H1 (cell line): ENCODE measurements around the gene SLC34A1. TPM values are rescaled to one million over a fixed set of nuclear protein-coding genes. Genes with fewer than 3 reads are reported as not detected.

Source experiments
- BRCA1 ChIP-seq: IDR thresholded peaks from 2 replicates; pipeline ENCODE4 v1.6.1; 2012; ENCODE audit warnings: low read depth, low read length, improper control_type of control experiment
- CBX5 ChIP-seq: fragments of 300-800, 300-1000 bp; sonication (generic); IDR thresholded peaks from 2 replicates; pipeline ENCODE4 v1.7.1; 2016; ENCODE audit warnings: antibody characterized with exemption, low read length, low read depth
- KDM5A ChIP-seq: fragments of 200-600 bp; IDR thresholded peaks from 2 replicates; pipeline ENCODE4 v1.7.1; 2012; ENCODE audit warnings: mild to moderate bottlenecking, low read length, inconsistent platforms, mixed read lengths
- MAFK ChIP-seq: IDR thresholded peaks from 2 replicates; pipeline ENCODE4 v1.6.1; 2012; ENCODE audit warnings: low read depth, mild to moderate bottlenecking, improper control_type of control experiment, low read length
- TBP ChIP-seq: IDR thresholded peaks from 2 replicates; pipeline ENCODE4 v1.6.1; 2011; ENCODE audit warnings: low read depth, low read length, improper control_type of control experiment
- polyA plus RNA-seq, 7 experiments: library from polyadenylated mRNA; depleted of rRNA in 3 of 7; stranded (reverse) in 5 of 7; unstranded in 2 of 7; fragments of >200 nt in 5 of 7; fragments of 200-250 nt in 2 of 7; gene quantifications; 1 replicate in 5 of 7; 2 replicates in 1 of 7; 4 replicates in 1 of 7; pipeline versions ENCODE4 v1.2.1 to v1.2.3, GENCODE V29; 2011 to 2013; ENCODE audit warnings: missing spikeins in 2 of 7, mixed read lengths in 2 of 7
- total RNA-seq: library from RNA; stranded (reverse); fragmentation: NEBNext Ultra II Directional; extraction: Animal tissue kit (Norgen Biotek cat#: 25700); gene quantifications from 2 replicates; pipeline ENCODE4 v1.2.1, GENCODE V29; 2021
- TF ChIP-seq, protein P1 (sequence below): IDR thresholded peaks from 2 replicates; pipeline ENCODE4 v1.6.1; 2012; ENCODE audit warnings: low read length, inconsistent platforms

The SLC34A1 gene
- total and polyA plus RNA-seq, 2 of the 8 experiments (the other 6 are each of a cell fraction or from before 2014, with no cell fraction given), result not detected

DNA sequence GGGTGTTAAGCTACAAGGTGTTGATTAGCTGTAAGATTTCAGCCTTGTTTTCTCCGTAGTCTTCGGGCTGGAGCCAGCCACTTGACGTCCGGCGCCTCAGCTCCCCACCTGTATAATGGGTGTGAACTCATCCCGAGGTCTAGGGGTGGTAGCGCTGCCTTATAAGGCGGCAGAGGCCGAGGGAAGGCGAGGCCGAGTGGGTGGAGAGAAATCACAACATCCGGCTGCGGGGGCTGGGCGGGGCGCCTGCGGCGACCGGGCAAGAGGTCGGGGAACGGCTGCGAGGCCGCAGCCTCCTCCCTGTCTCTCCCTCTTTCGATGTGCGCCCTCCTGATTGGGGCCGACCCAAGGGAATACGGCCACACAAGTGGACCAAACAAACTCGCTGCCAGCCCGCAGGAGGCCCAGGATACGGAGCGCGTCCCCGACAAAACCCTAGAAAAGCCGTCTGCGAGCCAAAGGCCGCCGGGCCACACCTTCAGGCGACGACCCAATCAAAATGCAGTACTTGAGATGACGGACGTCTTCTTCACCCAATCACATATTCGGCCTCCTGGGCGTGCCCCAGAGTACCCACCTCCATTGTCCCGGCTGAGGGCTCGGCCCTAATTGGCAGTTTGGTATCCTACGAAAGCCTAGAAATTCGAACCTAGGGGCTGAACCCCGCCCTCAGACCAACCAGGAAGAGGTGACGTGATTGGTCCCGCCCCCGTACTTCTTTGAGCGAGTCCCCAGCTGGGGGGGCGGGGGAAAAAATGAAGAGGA lies 41.7 kb downstream of the SLC34A1 start (continued):
- TF ChIP-seq KDM5A (no peak), TBP (peak; percentile 62), MAFK (no peak), CBX5 (no peak), BRCA1 (no peak)
- TF ChIP-seq, protein P1, sequence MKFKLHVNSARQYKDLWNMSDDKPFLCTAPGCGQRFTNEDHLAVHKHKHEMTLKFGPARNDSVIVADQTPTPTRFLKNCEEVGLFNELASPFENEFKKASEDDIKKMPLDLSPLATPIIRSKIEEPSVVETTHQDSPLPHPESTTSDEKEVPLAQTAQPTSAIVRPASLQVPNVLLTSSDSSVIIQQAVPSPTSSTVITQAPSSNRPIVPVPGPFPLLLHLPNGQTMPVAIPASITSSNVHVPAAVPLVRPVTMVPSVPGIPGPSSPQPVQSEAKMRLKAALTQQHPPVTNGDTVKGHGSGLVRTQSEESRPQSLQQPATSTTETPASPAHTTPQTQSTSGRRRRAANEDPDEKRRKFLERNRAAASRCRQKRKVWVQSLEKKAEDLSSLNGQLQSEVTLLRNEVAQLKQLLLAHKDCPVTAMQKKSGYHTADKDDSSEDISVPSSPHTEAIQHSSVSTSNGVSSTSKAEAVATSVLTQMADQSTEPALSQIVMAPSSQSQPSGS, result peak; percentile 57
- TF ChIP-seq, all 59 proteins: peak for 24
